T-helper 2 cell treated with Interferon-gamma antibody and Interleukin-4, amounts not matched to agents 100 ng/mL and 5 ng/mL, for 36 hours (primary cell): Measurements from ENCODE around the gene LRIG1. TPM values are rescaled to one million over a fixed set of nuclear protein-coding genes. Genes with fewer than 3 reads are reported as not detected.

ENCODE experiments used
- intact Hi-C: fragments of 100-400 bp; cut with micrococcal nuclease; formaldehyde crosslinking; loops from one replicate; pipeline ENCODE4 v1.15.1; 2023
- total RNA-seq: library from RNA; stranded (reverse); gene quantifications from 2 replicates; pipeline ENCODE4 v1.2.3, GENCODE V29; 2022

The LRIG1 gene
- total RNA-seq, 1 donor from 2014 or later, result 33.9 TPM

DNA sequence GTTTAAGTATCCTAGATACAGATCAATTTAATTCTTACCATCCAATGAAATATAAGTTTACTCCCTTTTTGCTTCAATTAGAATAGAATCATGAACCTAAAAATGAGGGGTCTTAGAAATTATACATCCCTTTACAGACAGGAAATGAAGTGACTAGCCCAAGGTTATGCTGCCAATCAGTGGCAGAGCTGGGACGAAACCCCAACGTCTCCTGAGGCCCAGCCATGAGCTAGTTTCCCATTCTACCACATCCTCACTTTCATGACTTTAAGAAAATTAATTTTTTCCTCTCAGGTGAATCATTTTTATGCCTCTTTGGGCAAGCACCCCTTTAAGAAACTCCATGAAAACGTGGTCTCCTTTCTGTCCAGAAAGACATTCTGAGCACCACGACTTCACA lies 11.2 kb downstream of the LRIG1 start:
- intact Hi-C loops, result no loop called here

DNA sequence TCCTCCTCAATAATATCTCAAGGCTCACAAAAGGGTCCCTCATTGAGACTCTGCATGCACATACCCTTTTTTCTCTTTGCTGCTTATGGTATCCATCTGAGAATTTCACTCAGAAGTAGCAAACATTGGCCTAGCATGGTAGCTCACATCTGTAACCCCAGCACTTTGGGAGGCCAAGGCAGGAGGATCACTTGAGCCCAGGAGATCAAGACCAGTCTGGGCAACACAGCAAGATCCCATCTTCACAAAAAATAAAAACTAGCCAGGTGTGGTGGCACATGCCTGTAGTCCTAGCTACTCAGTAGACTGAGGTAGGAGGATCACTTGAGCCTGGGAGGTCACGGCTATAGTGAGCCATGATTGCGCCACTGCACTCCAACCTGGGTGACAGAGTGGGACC lies 11.7 kb downstream of the LRIG1 start:
- intact Hi-C loops, result no loop called here

DNA sequence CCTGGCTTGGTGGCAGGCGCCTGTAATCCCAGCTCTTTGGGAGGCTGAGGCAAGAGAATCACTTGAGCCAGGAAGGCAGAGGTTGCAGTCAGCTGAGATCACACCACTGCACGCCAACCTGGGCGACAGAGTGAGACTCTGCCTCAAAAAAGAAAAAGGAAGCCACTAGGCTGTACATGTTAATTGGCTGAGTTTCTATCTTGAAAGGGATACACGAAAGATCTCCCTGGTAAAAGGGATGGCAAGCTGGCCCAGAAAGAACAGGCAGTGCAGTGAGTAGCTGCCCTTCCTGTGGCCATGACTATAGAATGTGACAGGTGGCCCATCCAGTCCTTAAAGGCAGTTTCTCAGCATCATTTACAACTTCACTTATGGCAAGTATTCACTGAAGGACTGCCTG lies 12.3 kb downstream of the LRIG1 start:
- intact Hi-C loops, result no loop called here

DNA sequence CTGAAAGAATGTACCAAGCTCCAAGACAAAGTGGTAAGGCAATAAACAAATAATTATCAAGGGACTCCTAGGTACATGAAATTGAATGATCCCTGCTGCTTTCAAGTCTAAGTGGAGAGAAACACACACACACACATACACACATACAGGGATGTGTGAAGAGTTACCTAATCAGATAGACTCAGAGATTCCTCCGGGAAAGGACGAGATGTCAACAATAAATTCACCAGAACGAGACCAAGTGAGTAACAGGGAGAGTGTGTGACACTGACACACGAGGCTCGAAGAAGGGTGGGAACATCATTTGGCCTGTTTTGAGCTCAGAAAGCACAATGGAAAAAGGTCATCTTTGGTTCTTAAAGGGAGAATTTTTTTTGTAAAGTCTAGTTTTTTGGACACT lies 13.4 kb downstream of the LRIG1 start:
- intact Hi-C loops, result no loop called here

DNA sequence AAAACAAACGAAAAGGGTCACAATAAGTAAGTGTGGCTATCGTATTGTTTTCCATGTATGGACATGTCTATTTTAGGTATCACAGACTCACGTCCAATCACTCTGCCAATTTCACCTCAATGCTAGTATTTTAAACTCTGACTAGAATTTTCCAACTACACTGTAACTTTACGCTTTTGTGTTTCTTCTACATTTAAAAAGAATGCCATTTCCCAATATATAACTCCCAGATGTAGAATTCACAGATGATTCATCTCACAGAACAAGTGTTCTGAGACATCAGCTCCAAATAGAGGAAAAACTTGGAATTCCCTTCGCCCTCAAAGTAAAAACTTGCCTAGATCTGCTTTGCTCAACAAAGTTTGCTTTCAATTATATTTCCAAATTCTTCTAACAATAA lies 14.2 kb downstream of the LRIG1 start:
- intact Hi-C loops, result no loop called here

DNA sequence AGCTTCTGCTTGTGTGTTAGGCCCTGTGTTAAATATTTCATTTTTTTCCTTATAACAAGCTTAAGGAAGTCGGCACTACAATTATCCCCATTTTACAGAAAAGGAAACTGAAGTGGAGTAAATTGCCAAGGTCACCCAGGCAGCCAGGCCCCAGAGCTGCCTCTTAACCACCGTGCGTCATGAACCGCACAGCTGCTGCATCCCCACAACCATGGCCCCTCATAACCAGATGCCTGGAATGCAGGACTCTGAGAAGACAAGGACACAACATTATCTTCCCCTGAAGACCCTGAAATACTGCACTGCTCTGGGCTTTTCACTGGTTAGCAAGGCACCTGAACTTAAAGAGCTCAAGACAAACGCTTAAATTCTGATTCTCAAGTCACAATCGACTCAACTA lies 14.6 kb downstream of the LRIG1 start:
- intact Hi-C loops, result no loop called here

DNA sequence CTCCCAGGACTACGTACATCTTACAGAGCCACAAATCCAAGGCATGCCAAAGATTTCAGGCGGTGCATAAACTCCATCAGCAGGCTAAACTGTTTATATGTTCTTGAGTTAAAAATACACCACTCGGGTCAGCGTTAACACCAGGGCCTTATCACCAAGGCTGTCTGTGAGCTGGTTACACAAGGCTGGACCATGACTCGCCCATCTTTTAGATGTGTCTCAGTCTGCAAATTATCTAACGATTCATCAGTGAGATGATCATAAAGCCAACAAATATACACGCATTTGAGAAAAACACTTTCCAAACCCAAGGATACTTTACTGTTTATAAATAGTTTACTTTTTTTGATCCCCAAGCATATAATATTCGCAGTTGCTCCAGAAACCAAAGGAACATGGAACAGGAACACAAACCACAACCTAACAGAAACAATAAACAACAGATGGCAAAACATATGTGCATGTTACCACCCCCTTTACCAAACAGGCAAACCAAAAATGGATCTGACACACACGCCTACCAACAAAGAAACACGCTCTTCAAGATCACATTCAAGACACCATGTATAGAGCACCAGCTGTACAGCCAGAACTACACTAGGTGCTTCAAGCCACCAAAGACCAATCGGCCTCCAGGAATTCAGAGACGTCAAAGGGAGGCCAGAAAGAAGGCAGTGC lies 15.4 kb downstream of the LRIG1 start:
- intact Hi-C loops, result no loop called here

DNA sequence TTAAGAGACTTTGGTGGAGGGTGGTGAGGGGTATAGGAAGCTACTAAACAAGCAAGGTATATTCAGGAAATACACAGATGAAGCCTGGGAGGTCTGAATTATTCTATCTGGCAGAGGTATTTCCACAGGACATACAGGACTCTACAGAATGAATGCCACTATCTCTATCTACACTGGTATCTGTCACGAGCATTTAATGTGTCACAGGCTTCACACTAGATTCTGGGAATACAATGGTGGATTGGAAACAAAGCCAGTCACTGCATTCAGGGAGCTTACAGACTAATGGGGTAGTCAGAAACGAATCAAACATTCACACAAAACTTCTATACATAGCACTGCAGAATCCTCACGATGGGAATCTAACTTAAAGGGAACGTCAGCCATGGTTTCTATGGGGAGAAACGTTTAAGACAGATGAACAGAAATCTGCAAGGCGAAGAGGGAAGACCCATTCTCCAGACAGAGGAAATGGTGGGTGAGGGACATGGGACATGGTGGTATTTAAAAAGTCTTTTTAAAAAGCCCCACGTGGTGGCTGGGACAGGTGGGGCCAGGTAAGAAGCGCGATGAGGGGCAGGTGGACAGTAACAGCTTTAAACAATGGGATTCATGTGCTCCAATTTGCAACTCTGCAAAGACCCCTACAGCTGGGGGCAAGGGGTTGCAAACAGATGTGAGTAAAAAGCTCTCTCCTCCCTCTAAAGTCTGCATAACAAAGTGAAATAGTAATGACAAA lies 16.5 kb downstream of the LRIG1 start:
- intact Hi-C loops, result loop anchor here (5.0 kb wide), 2 partner anchors 72 to 182 kb away; no protein-coding TSS in a partner anchor

DNA sequence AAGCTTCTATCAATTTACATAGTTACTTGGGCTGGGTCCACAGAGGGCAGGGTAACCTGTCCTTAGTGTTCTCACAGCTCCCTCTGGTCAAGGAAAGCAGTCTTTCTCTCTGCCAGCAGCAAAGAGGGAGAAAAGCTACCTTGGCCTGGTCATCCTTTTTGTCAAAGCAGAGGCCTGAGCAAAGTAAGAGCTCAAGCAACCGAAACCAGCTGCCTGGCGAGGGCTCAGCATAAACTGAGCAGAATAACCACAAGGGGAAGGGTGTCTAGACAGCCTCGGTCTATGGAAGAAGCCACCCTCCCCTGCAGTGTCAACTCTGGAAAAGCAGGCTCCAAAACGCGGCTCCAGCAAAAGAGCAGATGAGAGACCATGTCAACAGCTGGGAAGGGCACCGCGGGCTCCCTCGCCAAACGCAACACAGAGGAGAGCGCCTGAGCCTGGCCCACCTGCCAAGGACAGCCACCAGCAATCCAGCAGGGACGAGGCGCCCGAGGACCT lies 17.4 kb downstream of the LRIG1 start:
- intact Hi-C loops, result loop anchor here (5.0 kb wide), 2 partner anchors 71 to 181 kb away; no protein-coding TSS in a partner anchor

DNA sequence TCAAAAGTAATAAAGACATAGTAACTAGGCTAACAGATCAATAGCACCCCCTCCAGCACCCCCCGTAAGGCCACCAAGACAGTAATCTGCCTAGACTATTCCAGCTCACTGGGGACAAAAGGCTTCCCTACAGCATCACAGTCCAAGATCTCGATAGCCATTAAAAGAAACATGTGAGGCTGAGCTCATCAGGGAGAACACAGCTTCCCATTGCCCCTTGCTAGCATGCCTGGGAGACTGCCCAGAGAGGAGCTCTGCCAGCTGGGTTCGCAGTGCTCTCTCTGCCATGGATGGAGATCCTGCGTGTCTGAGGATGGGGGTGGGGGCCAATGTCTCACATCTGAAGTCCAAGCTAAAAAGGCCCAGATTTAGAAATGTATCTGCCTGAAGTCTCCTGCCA lies 17.8 kb downstream of the LRIG1 start:
- intact Hi-C loops, result loop anchor here (5.0 kb wide), 2 partner anchors 71 to 181 kb away; no protein-coding TSS in a partner anchor

DNA sequence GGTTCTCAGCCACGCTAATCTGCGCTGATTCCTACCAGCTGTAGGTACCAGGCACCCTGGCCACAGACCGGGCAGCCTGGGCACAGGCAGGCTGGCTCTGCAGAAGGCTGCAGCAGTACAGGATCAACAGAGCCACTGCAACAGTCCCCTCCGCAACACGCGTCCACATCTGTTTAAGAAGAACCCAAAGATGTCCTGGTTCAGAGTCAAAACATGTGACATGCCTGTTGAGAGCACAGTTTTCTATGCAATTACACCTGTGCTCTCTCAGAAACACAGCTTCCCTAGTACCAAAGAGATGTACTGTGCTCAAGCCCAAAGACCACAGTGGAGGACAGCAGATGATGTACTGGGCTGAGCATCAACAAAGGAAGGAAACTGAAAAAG lies 18.8 kb downstream of the LRIG1 start:
- intact Hi-C loops, result loop anchor here (5.0 kb wide), 2 partner anchors 70 to 180 kb away; no protein-coding TSS in a partner anchor

DNA sequence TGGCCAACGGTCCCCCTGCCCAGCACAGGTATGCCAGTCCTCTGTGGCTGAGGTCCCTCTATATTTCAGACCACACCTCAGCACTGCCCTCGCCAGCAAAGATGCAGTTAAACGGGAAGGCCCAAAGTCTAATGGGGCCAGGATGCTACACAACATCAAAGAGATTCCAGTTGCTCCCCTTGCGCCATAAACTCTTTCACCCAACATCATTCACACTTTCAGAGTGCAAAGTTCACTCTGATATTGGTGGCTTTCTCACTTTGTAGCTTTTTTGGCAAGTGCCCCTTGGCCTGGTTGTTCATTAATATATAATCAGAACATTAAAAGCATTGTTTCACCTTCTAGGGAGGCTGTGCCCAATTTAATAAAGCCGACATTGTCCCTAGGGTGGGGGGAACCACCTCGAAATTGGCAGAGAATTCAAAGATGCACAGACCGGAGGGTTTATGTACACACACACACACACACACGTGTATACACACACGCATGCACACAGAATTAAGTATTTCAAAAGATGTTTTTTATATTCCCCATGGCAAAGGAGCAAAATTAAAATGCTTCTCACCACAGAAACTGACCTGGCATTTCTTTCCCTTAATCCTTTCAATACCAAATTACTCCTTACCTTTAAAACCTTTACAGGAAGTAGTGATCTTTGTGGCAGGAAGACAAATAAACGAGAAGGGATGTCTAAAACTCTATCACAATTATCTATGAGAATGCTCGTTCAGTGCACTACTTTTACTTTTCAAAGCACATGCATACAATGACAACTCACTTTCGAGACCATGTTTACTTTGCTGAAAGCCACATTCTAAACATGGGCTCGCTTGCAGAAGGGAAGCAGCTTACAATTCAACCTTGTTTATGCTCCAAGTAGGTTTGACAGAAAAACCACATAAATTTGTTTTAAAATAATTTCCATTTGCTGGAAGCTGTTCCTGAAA lies 19.5 kb downstream of the LRIG1 start:
- intact Hi-C loops, result loop anchor here (1.0 to 5.0 kb wide), 6 partner anchors 9 to 179 kb away; partner anchors contain the start of gene LRIG1

DNA sequence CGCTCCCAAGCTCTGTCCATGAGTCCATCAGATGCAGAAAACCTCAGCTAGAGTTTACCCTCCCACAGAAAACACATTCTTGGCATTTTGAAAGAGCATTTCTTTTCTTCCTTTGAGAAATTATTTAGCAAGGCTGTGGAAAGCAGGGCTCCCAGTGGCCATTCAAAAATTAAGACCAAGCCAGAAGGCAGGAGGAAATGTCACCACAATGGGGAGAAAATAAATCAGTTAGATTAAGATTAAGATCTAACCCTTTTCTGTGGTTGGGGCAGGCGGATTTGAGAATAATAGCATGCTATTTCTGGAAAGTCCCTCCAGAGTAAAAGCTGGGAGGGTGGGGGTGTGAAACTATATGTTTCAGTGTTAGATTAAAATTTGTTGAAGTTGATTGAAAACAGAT lies 20.2 kb downstream of the LRIG1 start:
- intact Hi-C loops, result loop anchor here (1.0 to 5.0 kb wide), 6 partner anchors 8 to 178 kb away; partner anchors contain the start of gene LRIG1

DNA sequence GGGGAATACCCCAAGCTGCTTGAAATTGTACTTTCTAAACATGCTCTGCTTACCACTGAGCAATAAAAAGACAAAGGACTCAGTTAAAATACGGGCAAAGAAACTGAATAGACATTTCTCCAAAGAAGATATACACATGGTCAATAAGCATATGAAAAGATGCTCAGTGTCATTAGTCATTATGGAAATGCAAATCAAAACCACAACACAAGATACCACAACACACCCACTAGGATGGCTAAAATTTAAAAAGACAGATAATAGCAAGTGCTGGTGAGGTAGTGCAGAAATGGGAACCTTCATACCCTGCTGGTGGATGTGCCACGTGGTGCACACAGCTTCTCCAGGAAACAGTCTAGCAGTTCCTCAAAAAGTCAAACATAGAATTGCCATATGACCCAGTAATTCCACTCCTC lies 21.3 kb downstream of the LRIG1 start:
- intact Hi-C loops, result no loop called here

DNA sequence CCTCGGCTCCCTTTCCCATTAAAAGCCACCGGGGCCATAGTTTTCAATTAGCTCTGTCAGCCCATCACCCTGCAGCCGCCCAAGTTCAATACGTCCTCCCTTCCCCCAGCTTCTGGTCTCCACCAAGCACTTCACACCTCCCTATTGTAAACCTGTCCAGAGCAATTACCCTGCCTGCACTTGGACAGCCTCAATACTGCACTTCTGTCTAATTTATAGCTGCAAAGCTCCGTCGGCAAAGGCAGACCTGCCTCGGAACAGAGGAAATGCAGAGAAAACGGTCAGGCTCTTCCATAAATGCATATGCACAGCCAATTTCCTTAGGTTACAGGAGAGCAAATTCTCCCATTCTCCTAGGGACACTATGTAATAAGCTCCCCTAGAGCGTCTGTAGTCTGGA lies 21.9 kb downstream of the LRIG1 start:
- intact Hi-C loops, result no loop called here

DNA sequence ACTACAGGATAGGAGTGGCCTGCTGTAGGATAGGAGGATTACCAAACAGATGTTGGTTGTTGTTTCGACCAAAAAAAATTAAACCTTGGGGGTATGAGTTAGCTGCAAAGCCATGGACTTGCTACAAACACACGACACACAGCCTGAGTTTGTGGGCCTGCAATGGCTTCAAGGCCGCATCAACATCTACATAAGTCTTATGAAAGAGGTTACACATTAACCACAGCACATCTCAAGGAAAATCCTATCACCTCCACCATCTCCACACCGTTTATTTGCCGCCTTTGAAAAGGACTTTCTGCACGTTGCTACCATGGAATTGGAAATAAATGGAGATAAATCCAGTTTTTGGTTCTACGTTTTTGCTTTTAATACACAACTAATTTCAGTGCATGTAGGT lies 23.0 kb downstream of the LRIG1 start:
- intact Hi-C loops, result no loop called here

DNA sequence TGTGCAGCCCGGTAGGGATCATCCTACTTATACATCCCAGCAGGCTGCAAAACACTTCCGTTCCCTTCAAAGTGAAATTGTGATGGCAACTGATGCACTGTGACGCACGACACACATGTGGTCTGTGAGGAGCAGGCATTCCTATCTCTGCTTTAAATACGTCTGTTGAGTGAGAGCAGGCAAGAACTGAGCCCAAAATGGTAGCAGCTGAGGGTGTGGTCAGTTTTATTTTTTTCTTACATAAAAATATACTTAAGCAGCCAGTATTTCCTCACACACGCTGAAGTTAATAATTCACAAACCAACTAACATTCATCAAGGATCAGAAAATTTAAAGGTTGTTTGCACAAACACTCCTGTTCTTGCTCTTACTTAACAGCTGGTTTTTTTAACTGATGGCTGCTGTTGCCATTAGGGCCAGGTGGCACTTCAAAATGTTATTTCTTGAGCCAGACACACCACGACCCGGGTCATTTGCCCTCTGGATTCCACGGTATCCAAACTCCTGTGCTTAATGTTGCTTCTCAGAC lies 23.9 kb downstream of the LRIG1 start:
- intact Hi-C loops, result no loop called here

DNA sequence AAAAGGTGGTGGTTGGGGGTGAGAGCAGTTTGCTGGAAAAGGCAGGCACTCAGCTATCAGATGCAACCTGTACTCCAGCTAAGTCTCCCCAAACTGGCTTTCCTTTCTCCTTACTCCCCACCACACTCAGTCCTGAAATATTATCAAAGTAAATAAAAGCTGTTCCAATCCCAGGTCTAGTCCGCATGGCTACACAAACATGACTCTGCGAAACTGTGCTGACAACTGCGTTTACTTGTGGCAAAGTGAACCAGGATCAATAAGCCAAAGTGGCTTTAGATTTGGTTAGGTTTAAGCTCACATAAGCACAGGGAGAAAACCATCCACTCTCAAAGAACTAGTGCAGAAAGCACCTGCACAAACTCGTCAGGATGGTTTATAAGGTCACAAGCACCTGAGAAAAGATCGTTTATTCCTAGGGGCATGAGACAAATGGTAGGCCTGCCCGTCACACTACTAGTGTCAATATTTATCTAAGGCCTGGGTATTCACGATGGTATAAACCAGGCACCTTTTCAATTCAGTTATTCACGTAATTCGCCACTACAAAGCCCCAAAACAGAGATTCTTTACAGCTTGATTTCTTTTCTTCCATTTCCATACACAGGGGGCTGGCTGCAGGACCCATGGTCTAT lies 25.3 kb downstream of the LRIG1 start:
- intact Hi-C loops, result no loop called here

DNA sequence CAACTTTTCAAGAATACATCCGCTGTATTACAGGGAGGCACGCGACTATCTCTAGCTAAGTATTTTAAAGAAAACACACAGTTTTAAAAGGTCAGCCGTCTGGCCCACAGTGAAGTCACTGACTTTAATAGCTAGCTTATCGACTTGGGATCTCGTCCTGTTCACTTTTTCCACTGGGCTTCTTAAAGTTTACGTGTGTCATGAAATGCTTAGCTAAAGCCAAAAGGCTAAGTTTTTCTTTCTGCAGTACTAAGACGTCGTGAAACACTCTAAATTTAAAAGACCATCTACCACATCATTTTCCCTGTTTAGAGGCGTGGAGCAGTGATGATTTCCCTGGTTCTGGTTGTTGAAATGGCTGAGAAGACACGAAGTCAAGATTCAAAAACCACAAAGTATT lies 27.1 kb downstream of the LRIG1 start:
- intact Hi-C loops, result loop anchor here (2.0 kb wide), 1 partner anchor 253 kb away; the partner anchor contains the start of gene SLC25A26

DNA sequence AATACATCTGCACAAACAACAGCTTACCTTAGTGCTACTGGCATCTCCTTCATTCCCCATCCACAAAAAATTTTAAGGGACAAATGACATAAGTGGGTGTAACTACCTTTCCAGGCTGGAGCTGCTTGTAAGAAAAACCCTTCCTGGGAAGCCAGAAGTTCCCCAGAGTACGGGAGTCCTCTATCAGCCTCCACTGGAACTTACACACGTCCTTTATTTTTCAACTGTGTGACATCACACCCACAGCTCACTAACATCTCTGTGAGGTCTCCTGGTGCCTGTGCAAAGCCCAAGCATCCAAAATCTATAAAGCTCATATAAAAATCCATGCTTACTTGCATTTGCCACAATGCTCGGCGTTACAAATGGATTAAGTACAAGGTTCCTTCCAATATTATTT lies 27.6 kb downstream of the LRIG1 start:
- intact Hi-C loops, result loop anchor here (2.0 kb wide), 1 partner anchor 252 kb away; the partner anchor contains the start of gene SLC25A26
